ENCODE measurements around the gene BEGAIN.

DNA sequence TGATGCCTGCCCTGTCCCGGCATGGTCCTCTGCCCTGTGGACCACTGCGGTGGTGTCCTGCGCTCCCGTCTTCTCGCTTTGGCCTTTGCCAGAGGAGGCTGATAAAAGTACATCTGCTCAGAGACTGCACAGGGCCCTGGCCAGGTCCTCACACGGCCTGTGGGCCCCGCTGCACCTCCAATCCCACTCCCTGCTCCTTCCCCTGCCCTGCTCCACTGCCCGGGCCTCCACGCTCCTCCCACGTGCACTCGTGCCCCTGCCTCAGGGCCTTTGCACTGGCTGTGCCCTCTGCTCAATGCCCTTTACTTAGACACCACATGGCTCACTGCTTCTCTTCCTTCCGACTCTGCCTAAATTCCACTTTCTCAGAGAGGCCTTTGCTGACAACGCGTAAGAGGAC is 49.3 kb upstream of the BEGAIN start:
- TF ChIP-seq, protein P1, sequence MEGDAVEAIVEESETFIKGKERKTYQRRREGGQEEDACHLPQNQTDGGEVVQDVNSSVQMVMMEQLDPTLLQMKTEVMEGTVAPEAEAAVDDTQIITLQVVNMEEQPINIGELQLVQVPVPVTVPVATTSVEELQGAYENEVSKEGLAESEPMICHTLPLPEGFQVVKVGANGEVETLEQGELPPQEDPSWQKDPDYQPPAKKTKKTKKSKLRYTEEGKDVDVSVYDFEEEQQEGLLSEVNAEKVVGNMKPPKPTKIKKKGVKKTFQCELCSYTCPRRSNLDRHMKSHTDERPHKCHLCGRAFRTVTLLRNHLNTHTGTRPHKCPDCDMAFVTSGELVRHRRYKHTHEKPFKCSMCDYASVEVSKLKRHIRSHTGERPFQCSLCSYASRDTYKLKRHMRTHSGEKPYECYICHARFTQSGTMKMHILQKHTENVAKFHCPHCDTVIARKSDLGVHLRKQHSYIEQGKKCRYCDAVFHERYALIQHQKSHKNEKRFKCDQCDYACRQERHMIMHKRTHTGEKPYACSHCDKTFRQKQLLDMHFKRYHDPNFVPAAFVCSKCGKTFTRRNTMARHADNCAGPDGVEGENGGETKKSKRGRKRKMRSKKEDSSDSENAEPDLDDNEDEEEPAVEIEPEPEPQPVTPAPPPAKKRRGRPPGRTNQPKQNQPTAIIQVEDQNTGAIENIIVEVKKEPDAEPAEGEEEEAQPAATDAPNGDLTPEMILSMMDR (IDR thresholded peaks at IDR 0.05): no peak
- TF ChIP-seq POLR2A (IDR thresholded peaks at IDR 0.05) (no peak), EP300 (IDR thresholded peaks at IDR 0.05) (no peak)

Data from ovary (tissue), 3 donors.